Measurements from ENCODE around the gene RNF224.

Gene RNF224

GRCh38 chr9:137277329-137278041 lies 50.2 kb downstream of the RNF224 start, which contains the start of gene TOR4A:
TOR4A (plus strand) TSS chr9:137277726; CDS start chr9:137278690, 964 bp downstream.
- TF ChIP-seq GATA2 (IDR thresholded peaks at IDR 0.05; ENCODE audit: low read depth, low read length): no peak
- TF ChIP-seq GATA3 (IDR thresholded peaks at IDR 0.05; ENCODE audit: low read depth, low read length): no peak

GRCh38 chr9:137278061-137278701 lies 50.9 kb downstream of the RNF224 start:
- TF ChIP-seq GATA2 (IDR thresholded peaks at IDR 0.05; ENCODE audit: low read depth, low read length) (no peak), GATA3 (IDR thresholded peaks at IDR 0.05; ENCODE audit: low read depth, low read length) (no peak)

Measured in SH-SY5Y (cell line).